AG09319 (cell line): Measurements from ENCODE around the gene SARS1.

ENCODE experiments used
- DNase-seq: peaks from one replicate; pipeline ENCODE4 v3.0.0-alpha.2; 2010; ENCODE audit warnings: low read depth; ENCODE audit errors: extremely low read depth
- CTCF ChIP-seq: IDR thresholded peaks from 2 replicates; pipeline ENCODE4 v1.5.1; 2011; ENCODE audit warnings: low read depth, mild to moderate bottlenecking, inconsistent platforms, low read length, moderate library complexity

The SARS1 gene

GRCh38 chr1:109262231-109263055, 48.7 kb downstream of the SARS1 start:
- DNase-seq: no peak
- no peak for TF ChIP-seq CTCF

- no peak for DNase-seq
- no peak for TF ChIP-seq CTCF
Observed at GRCh38 chr1:109263234-109263596, 49.5 kb downstream of the SARS1 start.

GRCh38 chr1:109263597-109264378, 50.1 kb downstream of the SARS1 start:
- TF ChIP-seq CTCF: peak; percentile 96
- DNase-seq: peak; percentile 24

- TF ChIP-seq CTCF: no peak
- DNase-seq: no peak
Observed at GRCh38 chr1:109264379-109264755, 50.6 kb downstream of the SARS1 start.

GRCh38 chr1:109265016-109265415, 51.3 kb downstream of the SARS1 start:
- no peak for DNase-seq
- TF ChIP-seq CTCF: no peak

GRCh38 chr1:109265741-109266330, 52.1 kb downstream of the SARS1 start:
- DNase-seq: no peak
- no peak for TF ChIP-seq CTCF

GRCh38 chr1:109266965-109267364, 53.2 kb downstream of the SARS1 start:
- TF ChIP-seq CTCF: no peak
- DNase-seq: no peak
